T-helper 2 cell treated with Interferon-gamma antibody and Interleukin-4, amounts not matched to agents 100 ng/mL and 5 ng/mL, for 36 hours (primary cell): ENCODE measurements around the gene GPN2. TPM values are rescaled to one million over a fixed set of nuclear protein-coding genes. Genes with fewer than 3 reads are reported as not detected.
"Not testable (repeated sequence)": the region's sequence is repeated elsewhere in the genome, so short reads cannot be mapped to it uniquely, and the experiment has no call there.

Source experiments
- intact Hi-C: fragments of 100-400 bp; cut with micrococcal nuclease; formaldehyde crosslinking; loops from one replicate; pipeline ENCODE4 v1.15.1; 2023
- total RNA-seq: library from RNA; stranded (reverse); gene quantifications from 2 replicates; pipeline ENCODE4 v1.2.3, GENCODE V29; 2022

Gene GPN2
- total RNA-seq, 1 donor from 2014 or later: 33.1 TPM

DNA sequence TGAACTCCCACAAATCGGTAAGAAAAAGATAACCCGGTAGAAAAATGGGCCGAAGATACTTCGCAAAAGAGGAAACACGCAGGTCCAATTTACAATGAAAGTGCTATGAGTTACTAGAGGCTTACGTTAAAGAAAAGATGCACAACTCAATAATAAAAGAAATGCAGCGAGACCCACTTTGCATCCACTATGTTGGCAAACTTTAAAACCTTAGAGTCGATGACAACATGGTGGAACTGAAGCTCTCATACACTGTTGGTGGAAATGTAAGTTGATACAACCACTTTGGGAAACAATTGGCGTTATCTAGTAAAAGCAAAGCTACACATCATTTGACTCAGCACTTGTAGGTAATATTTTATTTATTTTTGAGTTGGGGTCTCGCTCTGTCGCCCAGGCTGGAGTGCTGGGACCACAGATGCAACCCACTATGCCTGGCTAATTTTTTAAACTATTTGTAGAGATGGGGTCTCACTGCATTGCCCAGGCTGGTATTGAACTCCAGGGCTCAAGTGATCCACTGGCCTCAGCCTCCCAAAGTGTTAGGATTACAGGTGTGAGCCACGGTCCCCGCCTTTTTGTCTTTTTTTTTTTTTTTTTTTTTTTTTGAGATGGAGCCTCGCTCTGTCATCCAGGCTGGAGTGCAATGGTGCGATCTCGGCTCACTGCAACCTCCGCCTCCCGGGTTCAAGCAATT, 10.9 kb upstream of the GPN2 start:
- intact Hi-C loops: loop anchor here (1.0 to 2.0 kb wide), 2 partner anchors 20 to 36 kb away; partner anchors contain the start of gene NUDC

DNA sequence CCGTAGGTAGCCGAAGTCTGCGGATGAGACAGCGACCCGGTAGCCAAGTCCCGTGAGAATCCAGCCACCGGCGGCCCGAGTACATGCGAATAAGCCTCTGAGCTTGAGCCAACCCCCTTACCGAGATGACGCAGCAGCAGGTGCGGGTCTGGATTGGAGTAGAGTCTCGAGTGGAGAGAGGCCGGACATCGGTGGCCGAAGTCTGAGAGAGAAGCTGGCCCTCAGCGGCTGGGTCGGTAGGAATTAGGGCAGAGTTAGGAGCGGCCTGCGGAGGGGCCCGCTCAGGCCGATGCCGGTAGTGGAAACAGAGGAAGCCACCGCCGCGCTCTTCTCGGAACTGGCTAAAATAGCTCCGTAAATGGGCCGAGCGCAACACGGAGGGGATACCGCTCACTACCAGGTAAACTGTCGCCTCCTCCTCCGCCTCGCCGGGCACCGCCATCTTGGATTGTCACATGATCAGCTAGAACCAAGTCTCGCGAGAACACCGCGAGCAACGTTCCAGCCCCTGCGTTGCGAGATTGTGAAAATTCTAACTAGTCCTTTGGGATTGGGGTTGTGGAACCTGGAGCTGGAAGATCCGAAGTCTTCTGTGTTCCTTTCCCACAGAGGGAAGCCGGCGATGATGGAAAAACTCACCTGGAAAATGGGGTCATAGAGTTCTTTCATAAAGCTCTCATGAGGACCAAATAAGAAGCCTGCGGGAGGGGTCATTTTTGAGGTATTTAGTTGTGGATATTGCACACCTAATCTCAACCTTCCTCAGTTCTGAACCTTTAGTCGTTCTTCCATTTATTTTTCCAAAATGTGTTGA, 10.1 kb upstream of the GPN2 start, which contains the start of gene GPATCH3:
Gene GPATCH3, minus strand, starts transcription at position 467 of the 814 bp plus-strand sequence. Its CDS starts 25 bp downstream, at position 442.
- intact Hi-C loops: loop anchor here (1.0 to 2.0 kb wide), 2 partner anchors 21 to 35 kb away; partner anchors contain the start of gene NUDC

DNA sequence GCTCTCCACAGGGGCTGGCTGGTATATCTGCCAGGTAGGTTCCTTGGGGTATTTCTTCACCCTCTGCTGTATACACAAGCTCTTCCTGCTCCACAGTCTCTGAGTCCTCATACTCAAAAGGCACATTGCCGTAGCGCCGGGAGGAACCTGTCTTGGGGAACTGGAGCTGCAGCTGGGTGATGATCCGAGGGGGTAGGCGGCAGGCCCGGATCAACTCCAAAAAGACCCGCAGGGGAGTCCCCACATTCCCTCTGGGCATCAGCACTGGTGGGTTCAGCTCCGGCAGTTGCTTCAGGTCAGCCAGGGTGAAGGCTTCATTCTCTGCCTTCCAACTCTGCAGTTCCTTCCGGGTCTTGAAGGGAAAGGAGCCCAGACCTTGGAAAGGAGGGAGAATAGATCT, 7.3 kb upstream of the GPN2 start:
- intact Hi-C loops: no loop called here

DNA sequence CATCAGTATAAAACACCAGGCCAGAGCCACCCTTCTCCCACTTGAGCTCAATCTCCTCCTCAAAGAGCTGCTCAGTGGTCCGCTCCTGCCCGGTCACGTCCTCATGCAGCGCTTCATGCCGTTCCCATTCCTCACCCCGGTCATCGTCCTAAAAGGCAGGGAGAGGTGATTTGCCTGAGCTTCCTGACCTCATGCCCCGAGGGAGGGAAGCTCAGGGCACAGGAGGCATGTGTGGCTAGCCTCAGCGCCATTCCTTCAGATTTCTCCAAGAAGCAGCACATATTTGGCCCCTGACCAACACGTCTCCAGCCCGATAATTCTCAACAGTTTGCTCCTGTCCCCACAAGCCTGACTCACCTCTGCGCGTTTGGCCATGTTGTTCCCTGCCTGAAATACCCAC, 4.2 kb upstream of the GPN2 start:
- intact Hi-C loops: no loop called here

DNA sequence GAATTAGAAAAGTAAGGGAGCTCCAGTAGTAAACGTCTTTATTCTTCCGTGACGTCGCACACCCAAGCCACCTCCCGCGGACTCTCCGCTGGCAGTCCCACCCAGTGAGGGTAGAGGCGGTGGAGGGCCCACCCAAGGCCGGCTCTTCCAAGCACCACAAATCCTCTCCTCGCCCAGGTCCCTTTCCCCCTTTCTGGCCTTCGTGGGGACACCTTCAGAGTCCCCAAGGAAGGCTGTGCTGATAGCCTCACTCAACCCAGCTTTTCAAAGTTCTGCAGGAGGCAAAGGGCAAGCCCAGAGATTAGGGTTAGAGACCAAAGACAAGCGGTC, 349 bp upstream of the GPN2 start:
- intact Hi-C loops: no loop called here

GRCh38 chr1:26888231-26888630, 1.9 kb downstream of the GPN2 start:
- intact Hi-C loops: no loop called here

- intact Hi-C loops: no loop called here
Observed at GRCh38 chr1:26887125-26887524, 3.0 kb downstream of the GPN2 start.

DNA sequence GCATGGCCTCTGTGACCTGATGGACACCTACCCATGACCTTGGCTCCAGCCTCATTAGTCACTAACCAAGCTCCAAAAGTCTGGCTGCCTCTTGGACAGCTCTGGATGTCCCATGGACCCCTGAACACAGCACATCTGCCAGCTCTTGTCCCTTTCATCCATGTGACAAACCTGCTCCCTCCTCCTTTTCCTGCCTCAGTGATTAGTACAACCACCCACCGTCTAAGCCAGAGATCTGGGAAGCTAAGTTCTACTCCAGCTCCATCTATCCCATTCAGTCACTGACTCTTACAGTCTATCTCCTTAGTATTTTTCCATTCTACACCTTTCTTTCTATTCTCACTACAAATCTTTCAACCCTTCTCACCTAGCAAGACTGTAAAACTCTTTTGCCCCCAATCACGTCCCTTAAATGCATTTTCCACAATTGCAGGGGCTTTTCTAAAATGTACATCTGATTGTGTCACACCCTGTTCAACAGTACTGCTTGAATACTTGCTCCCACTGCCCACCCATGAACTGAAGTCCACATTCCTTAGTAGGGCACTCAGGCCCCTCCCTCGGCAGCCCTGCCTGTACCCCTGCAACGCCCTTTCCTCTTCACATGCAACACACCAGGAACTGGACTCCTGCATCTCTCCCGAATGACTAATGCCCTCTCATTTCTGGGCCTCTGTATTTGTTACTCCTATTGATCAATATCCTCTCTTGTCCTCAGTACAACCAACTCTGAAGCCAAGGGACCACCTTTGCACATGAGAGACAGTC, 7.2 kb downstream of the GPN2 start:
- intact Hi-C loops: no loop called here

DNA sequence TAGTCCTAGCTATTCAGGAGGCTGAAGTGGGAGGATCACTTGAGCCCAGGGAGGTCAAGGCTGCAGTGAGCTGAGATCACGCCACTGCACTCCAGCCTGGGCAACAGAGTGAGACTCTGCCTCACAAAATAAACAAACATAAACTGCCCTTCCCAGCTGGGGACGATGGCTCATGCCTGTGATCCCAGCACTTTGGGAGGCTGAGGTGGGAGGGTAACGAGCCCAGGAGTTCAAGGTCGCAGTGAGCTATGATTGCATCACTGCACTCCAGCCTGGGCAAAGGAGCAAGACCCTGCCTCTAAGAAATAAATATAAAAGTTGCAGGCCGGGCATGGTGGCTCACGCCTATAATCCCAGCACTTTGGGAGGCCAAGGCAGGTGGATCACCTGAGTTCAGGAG, 8.5 kb downstream of the GPN2 start:
- intact Hi-C loops: not testable (repeated sequence)

DNA sequence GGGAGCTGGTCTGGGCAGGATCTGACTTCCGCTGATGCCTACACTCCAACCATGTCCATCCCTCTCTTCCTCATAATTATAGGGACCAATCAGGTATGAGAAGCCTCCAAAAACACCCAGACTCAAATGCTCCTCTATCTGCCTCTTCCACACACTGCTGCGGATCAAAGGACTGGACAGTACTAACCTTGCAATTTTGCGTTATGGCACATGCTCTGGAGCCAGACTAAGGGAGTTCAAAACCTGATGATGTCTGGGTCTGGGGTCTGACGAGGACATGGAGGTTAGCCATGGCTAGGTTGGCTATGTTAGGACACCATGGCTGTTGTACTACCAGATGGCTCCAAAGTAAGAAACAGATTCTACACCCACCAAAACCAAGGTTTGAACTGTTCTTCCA, 10.3 kb downstream of the GPN2 start:
- intact Hi-C loops: loop anchor here (5.0 kb wide), 1 partner anchor 67 kb away; no protein-coding TSS in a partner anchor

- intact Hi-C loops: loop anchor here (5.0 kb wide), 1 partner anchor 65 kb away; no protein-coding TSS in a partner anchor
Observed at GRCh38 chr1:26877326-26877725, 12.8 kb downstream of the GPN2 start.

DNA sequence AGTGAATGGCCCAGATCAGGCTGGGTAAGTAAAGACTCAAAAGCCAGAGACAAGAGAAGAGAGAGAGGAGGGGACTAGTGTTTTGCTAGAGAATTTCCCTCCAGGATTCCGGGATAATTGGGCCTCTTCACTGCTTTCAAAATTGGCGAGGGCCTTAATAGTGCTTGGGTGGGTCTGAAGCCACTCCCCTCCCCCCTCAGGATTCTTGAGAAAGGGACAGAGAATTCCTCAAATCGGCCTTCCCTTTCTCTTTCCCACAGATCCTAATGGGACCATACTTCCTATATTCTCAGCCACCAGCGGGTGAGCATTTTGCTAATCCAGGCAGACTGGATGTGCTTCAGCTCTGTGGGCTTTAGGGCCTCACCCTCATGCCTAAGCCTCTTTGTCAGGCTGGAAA, 15.2 kb downstream of the GPN2 start:
- intact Hi-C loops: loop anchor here (5.0 kb wide), 1 partner anchor 63 kb away; no protein-coding TSS in a partner anchor

DNA sequence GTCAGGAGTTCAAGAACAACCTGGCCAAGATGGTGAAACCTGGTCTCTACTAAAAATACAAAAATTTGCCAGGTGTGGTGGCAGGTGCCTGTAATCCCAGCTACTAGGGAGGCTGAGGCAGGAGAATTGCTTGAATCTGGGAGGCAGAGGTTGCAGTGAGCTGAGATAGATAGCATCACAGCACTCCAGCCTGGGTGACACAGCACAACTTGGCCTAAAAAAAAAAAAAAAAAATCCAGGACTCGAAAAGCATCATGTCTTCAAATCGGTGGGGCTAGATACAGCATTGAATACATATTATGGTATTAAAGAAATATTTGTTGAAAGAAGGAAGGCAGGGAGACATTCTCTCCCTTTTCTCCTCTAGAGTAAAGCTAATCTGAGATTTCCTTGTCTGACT, 17.0 kb downstream of the GPN2 start:
- intact Hi-C loops: not testable (repeated sequence)

DNA sequence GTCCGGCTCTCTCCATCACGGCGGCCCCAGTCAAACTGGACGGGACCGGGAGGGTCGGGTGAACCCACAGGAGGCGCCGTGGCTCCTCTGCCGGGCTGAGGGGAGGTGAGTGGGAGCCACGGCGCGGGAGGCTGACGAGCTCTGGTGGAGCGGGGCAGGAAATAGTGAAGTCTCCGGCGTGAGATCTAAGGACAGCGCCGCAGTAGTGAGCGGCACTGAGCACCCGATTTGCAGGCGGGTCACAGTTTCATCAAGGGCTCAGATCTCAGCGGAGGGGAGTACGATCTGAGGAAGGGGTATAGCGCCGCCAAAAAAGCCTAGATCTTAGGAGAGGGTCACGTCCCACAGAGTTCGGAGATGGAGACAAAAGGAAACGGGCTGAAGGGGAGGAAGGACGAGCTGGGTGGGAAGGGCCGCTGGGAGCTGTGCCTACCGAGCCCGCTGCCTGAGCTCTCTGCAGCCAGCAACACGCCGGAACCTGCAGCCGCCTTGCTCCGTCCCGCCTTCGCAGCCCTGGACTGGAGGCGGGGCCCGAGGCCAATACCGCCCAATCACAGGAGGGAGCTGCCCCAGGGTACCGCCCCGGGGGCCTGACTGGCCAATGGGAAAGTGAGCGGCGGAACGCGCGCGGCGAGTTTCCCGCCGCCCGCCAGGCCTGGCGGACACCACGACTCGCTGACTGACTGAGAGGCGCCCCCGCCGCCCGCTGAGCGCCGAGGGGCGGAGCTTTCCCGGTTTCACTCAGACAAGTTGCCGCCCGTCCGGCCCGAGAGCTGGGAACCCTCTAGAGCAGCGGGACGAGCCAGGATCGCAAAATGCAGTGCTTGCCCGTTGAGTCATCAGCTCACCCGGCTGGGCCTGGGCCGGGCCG, 25.2 kb downstream of the GPN2 start:
- intact Hi-C loops: loop anchor here (1.0 to 5.0 kb wide), 6 partner anchors 32 to 393 kb away; partner anchors contain the start of genes GPATCH3, HMGN2 and NUDC

GRCh38 chr1:26863685-26864077, 26.4 kb downstream of the GPN2 start:
- intact Hi-C loops: loop anchor here (1.0 to 2.0 kb wide), 3 partner anchors 37 to 119 kb away; partner anchors contain the start of gene GPATCH3

GRCh38 chr1:26862781-26863684, 27.1 kb downstream of the GPN2 start, which contains the start of gene SFN:
TSS of gene SFN (plus strand) at chr1:26863149. CDS start at chr1:26863213, 64 bp downstream.
- intact Hi-C loops: no loop called here

DNA sequence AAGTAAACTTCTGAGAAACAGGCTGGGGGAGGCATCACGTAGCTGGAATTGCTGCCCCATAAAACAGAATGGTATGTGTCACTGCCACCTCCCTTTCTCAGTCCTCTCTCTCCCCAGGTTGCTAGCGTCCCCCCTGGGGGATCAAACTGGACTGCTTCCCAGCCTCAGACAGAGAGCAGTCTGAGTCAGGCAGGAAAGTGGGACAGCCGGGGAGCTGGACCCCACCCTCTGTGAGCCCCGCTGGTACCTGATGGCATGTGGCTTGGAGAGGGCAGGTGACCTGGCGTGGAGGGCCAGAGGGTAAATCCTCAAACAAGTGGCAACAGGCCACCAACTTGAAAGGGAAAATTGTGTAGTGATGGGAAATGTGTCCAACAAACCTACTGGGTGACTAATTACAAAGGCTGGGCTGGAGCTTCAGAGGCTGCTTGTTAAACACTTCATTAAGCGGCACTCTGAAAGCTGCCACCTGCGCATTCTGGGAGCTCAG, 28.1 kb downstream of the GPN2 start:
- intact Hi-C loops: no loop called here

DNA sequence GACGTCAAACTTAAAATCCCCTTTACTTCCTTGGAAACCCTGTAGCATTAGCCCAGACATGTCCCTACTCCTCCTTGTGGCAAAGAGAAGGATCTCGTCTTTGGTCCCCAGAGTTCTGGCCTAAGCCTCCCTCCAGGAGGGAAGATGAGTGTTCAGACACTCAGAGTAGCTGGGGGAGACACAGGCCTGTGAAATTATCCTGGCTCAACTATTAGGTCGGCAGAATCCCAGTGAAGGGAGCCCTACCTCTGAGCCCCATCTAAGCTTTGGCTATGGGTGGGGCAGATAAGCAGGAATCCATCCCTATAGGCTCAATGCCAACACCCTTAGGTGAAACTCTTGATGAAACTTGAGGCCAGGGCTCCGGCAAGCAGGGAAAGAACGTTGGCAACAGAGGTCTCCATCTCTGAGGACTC, 28.8 kb downstream of the GPN2 start:
- intact Hi-C loops: no loop called here
